ENCODE data around the gene VSTM4.

The VSTM4 gene, protein sequence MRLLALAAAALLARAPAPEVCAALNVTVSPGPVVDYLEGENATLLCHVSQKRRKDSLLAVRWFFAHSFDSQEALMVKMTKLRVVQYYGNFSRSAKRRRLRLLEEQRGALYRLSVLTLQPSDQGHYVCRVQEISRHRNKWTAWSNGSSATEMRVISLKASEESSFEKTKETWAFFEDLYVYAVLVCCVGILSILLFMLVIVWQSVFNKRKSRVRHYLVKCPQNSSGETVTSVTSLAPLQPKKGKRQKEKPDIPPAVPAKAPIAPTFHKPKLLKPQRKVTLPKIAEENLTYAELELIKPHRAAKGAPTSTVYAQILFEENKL

GRCh38 chr10:49115015-49115795, at the start of gene VSTM4:
TSS of gene VSTM4 (minus strand) at chr10:49115522. CDS start at chr10:49115485, 37 bp downstream.
- no peak for DNase-seq (ENCODE audit: low read depth)
- no peak within 1 kb of the TSS for H3K4me3 ChIP-seq (ENCODE audit: low read depth, low read length)
- TF ChIP-seq MYC (IDR thresholded peaks at IDR 0.05; ENCODE audit: low read depth, low read length) (no peak), MAX (IDR thresholded peaks at IDR 0.05; ENCODE audit: low read depth, low read length) (no peak), POLR2A (IDR thresholded peaks at IDR 0.05; ENCODE audit: extremely low read depth, insufficient read length) (no peak)
- TF ChIP-seq, protein P1, sequence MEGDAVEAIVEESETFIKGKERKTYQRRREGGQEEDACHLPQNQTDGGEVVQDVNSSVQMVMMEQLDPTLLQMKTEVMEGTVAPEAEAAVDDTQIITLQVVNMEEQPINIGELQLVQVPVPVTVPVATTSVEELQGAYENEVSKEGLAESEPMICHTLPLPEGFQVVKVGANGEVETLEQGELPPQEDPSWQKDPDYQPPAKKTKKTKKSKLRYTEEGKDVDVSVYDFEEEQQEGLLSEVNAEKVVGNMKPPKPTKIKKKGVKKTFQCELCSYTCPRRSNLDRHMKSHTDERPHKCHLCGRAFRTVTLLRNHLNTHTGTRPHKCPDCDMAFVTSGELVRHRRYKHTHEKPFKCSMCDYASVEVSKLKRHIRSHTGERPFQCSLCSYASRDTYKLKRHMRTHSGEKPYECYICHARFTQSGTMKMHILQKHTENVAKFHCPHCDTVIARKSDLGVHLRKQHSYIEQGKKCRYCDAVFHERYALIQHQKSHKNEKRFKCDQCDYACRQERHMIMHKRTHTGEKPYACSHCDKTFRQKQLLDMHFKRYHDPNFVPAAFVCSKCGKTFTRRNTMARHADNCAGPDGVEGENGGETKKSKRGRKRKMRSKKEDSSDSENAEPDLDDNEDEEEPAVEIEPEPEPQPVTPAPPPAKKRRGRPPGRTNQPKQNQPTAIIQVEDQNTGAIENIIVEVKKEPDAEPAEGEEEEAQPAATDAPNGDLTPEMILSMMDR (IDR thresholded peaks at IDR 0.05; ENCODE audit: low read depth, low read length), result no peak

DNA sequence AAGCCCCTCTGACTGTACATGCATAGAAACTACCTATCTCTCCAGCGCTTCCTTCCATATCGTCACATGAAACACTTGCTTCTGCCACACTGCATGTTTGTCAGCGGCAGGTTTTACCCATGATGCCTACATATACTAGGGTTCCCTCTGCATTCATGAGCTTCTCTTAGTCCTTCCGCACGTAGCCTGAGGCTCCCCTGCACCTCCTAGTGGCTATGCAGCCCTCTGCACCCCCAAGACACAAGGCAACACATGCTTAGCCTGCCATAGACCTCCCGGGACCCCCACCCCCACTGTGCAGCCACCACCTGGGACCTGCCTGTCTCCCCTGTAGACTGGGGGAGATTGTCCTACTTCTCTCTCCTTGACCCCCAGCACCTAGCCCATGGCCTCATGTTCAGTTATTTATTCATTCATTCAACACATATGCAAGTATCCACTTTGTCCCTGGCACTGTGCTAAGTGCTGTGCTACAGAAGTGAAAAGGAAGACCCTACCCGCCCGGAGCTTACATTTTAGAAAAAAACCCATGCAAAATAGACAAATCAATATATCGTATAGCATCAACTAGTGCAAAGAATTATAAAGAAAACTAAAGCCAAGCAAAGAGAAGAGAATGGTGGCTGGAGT, 49.4 kb upstream of the VSTM4 start:
- peak; percentile 68 for DNase-seq (ENCODE audit: low read depth)
- TF ChIP-seq, protein P1 (IDR thresholded peaks at IDR 0.05; ENCODE audit: low read depth, low read length), result peak; percentile 94
- peak; percentile 58; the same call in 1 of the 2 replicates for TF ChIP-seq MYC (IDR thresholded peaks at IDR 0.05; ENCODE audit: low read depth, low read length)
- TF ChIP-seq MAX (IDR thresholded peaks at IDR 0.05; ENCODE audit: low read depth, low read length), result peak; percentile 46; the same call in 1 of the 2 replicates
- no peak for TF ChIP-seq POLR2A (IDR thresholded peaks at IDR 0.05; ENCODE audit: extremely low read depth, insufficient read length)
- no peak overlapping the region for H3K4me3 ChIP-seq (ENCODE audit: low read depth, low read length)

GRCh38 chr10:49163741-49164140, 48.4 kb upstream of the VSTM4 start:
- no peak for TF ChIP-seq POLR2A (IDR thresholded peaks at IDR 0.05; ENCODE audit: extremely low read depth, insufficient read length)
- TF ChIP-seq, protein P1 (IDR thresholded peaks at IDR 0.05; ENCODE audit: low read depth, low read length), result no peak
- no peak for TF ChIP-seq MYC (IDR thresholded peaks at IDR 0.05; ENCODE audit: low read depth, low read length)
- no peak for TF ChIP-seq MAX (IDR thresholded peaks at IDR 0.05; ENCODE audit: low read depth, low read length)
- H3K4me3 ChIP-seq (ENCODE audit: low read depth, low read length), result no peak overlapping the region
- DNase-seq (ENCODE audit: low read depth), result no peak

DNA sequence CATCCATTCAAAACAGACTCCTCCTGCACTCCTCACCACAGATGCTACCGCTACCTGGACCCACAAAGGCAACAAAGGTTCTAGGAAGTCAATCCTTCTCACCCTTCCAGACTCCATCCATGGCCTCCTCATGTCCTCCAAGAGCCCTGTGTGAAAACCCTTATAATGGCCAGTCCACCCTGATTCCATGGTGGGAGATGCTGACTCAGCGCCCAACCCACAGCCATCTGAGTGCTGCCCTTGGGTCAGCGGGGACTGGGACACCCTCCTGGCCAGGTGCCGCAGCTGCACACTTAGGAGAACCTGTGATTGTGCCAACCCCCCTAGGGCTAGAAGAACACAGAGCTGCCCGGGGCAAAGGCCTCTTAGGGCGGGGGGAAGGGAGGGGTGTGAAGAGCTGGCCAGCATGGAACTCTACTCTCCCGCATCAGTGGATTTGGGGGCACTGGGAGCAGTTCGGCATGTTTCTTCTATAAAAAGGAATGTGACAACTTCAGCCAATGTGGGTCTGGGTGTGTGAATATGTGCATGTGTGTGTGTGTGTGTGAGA, 47.5 kb upstream of the VSTM4 start:
- H3K4me3 ChIP-seq (ENCODE audit: low read depth, low read length), result no peak overlapping the region
- TF ChIP-seq POLR2A (IDR thresholded peaks at IDR 0.05; ENCODE audit: extremely low read depth, insufficient read length) (no peak), MAX (IDR thresholded peaks at IDR 0.05; ENCODE audit: low read depth, low read length) (no peak), MYC (IDR thresholded peaks at IDR 0.05; ENCODE audit: low read depth, low read length) (no peak)
- TF ChIP-seq, protein P1 (IDR thresholded peaks at IDR 0.05; ENCODE audit: low read depth, low read length), result no peak
- DNase-seq (ENCODE audit: low read depth), result no peak

DNA sequence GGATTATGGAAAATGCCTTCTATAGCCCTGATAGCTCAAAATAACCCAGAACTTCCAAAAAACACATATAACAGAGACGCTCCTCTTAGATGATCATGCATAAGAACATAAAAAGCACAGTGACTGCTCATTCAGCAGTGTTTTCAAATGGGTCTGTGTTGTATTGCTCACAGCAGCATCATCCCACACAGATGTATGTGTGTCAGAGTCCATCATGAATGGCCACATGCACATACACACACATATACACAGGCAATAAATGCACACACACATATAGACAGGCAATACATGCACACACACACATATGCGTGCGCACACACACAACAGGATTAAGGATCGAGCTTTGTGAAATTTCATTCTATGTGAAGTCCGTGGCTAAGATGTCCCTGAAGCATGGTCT, 46.7 kb upstream of the VSTM4 start:
- TF ChIP-seq MAX (IDR thresholded peaks at IDR 0.05; ENCODE audit: low read depth, low read length) (no peak), POLR2A (IDR thresholded peaks at IDR 0.05; ENCODE audit: extremely low read depth, insufficient read length) (no peak), MYC (IDR thresholded peaks at IDR 0.05; ENCODE audit: low read depth, low read length) (no peak)
- TF ChIP-seq, protein P1 (IDR thresholded peaks at IDR 0.05; ENCODE audit: low read depth, low read length), result no peak
- H3K4me3 ChIP-seq (ENCODE audit: low read depth, low read length), result no peak overlapping the region
- no peak for DNase-seq (ENCODE audit: low read depth)

Measured in NB4 (cell line).